Activated CD4-positive, alpha-beta T cell treated with anti-CD3 and anti-CD28 coated beads, Interleukin-2, amount 50 U/mL, for 4 hours (primary cell): Measurements from ENCODE around the gene KAT7.

ENCODE experiments used
- DNase-seq, 2 experiments: peaks; one replicate each; pipeline ENCODE4 v3.0.0-alpha.2; 2020

KAT7 gene

DNA sequence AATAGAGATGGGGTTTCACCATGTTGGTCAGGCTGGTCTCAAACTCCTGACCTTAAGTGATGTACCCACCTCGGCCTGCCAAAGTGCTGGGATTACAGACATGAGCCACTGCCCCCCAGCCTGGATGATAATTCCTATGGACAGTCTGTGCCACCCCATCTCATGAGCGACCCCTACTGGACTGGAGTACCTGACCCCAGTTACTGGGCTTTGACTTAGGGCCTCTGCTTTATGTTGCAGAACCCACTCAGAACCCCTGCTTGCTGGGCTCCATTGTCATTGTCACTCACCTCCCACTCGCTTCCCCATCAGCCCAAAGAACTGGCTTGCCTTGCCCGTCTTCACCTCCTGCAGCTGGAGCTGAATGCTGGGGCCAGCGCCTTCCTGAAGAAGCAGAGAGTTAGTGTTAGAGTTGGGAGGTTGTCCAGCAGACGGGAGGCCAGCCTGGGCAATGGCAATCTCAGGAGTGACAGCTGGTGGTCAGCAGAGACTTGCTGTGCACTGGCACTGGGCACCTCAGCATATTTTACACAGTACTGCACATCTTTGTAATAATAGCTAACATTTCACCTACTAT, 55.4 kb downstream of the KAT7 start:
- DNase-seq, result peak in 1 of 2 experiments; percentile 15

DNA sequence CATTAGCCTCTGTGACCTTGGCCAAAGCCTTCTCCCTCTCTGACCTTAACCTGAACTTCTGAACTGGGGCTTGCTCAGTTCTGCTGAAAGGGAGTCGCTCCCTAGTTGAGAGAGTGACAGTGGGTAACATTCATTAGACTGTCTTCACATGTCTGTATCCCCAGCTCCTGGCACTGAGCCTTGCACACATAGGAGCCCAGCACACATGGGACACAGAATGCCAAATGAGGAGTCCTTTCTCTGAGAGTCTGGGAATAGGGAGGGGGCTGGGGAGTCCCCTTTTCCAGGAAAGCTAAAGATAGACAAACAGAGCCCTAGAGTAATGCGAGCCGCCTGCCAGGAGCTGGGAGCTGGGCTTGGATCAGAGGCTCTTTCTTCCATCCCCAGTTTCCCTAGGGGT, 56.8 kb downstream of the KAT7 start:
- no peak for DNase-seq

DNA sequence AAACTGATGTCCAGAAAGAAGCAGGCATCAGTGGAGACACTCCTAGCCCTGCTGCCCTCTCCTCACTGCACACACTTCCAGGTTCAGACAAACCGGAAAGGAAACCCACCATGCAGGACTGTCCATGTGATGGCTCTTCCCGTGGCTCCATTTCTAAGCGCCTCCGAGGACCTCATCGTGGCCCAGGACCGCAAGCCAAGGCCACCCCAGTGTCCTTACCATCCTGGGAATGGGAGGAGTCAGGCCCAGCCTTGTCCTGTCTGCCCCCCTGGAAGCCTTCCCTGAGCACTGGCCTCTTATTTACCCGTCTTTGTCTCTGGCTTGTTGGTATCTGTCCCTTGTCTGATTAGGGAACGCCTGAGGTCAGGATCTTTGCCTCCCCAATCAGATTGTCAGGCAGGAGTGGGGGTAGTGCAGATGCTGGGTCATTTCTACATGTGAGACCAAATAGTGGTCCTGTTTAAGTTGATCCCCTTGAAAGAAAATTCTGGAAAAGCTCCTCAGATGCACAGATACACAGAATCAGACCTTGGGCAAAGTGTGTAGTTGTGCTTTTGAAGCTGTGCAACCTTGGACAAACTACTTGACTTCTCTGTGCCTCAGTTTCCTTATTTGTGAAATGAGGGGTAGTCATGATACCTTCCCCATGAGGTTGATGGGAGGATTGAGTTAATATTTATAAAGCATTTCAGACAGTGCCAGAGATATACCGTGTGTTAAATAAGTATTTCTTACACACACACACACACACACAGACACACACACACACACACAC, 58.6 kb downstream of the KAT7 start:
- no peak for DNase-seq

DNA sequence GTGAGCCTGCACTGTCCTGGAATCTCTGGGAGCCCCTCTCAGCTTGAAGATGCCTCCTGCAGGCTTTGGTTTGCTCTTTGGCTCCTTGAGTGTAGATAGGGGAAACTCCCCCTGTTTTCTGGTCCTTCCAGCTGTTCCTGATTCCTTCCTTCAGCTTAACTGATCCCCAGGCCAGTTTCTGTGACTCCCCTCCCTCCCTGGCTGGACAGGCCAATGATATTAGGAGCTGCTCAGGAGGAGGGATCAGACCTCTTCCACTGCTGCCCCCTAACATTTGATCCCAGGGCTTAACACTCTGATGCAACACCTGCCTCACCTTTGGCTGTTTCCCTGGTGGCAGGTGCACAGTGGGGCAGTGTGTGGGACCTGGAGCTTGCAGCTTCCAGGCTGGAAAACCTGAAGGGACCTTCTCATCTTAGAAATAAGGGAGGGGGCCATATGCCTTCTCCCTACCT, 59.6 kb downstream of the KAT7 start, which contains the start of gene TAC4:
Gene TAC4, minus strand, starts transcription at position 51 of the 455 bp plus-strand sequence. CDS start 52 bp downstream, outside the sequence.
- DNase-seq, result no peak

DNA sequence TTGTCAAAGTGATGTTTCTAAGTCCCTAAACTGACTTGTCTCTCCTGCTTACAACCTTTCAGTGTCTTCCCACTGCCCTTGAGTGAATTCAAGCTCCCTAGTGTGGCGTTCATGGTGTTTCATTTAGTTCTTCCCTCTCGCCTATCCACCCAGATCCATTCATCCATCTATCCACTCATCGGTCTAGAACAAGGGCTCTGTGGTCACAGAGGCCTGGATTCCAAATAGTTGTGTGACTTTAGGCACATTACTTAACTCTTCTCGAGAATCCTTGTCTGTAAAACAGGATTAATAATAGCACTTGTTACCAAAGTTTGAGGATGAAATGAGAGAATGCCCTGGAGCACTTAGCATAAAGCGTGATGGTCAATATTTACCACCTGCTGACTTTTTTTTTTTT, 60.3 kb downstream of the KAT7 start:
- no peak for DNase-seq

DNA sequence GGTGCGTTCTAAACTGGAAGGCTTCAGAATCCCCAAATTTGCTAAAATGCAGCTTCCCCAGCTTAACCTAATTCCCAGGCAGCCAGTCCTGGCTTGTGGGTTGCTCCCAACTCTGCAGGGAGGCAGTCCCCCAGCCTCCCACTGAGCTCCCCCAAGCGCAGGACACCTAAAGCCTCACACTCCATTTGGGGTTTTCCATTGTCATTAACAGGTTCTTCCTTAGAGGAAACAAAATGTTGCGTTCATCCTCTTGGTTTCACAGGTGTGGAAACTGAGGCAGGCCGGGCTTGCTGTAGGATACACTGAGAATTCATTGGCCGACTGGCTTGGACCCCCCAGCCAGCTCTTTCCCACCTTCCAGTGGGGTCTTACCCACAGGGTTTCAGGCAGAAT, 61.7 kb downstream of the KAT7 start:
- DNase-seq, result no peak

DNA sequence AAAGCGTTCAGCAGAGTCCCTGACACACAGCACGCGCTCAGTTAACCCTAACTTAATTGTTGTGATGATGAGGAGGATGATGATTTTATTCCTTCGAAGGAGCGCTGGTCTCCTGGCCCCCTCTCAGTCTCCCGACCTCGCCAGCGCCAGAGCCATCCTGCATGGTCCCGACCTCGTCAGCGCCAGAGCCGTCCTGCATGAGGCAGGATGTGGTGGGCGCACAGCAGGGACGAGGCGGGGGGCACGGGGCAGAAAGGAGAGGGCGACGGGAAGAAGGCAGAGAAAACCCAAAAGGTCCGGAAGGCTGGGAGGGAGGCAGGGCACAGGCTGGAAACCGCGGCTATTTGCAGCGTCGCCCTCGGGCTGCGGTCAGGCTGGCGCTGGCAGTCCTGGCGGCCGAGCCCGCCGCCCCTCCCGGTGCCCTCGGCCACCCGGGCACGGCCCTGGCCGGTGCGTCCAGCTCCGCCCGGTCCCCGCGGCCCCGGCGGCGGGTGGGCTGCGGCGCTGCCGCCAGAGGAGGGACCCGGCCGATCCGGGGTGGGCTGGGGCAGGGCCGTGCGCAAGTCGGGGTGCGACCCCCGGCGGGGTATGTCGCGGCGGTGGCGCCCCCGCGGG, 62.4 kb downstream of the KAT7 start:
- DNase-seq, result no peak

DNA sequence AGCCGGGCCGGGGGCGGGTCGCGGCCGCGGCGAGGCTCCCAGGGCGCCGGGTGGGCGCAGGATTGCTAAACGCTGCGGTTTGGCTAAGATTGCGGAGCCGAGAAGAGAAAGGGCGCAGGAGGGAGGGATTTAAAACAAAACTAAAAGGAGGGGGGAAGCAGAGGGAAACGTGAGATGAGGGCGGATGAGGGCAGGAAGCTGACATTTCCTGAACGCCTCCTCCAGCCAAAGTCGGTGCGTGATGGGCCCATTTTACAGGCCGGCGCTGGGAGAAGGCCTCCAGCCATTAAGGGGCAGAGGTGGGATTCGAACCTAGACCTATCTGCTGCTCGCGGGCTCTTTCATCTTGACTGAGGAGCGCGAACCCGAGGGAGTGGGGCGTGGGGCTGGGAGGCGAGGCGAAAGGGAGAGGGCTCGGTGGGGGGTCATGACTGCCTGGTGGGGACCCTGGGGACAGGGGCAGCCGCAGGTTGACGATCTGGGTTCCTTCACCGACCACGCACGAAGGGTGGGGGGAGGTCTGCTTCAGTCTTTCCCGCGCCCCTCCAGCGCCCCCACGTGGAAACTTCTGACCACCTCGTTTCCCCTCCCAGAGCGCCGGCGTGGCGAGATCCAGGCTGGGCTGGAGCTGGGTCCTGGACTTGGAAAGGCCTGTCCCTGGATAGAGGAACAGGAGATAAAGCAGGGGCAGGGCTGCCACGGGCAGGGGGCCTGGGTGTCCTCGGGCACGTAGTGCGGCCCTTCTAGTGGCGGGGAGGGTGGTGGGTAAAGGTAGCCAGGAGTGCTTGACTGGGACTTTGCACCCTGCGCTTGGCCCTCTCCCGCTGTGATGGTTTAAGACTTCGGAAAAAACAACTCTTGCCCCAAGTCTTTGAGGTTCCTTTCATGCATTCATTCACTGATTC, 63.2 kb downstream of the KAT7 start:
- DNase-seq, result peak; percentile 65 to 67

DNA sequence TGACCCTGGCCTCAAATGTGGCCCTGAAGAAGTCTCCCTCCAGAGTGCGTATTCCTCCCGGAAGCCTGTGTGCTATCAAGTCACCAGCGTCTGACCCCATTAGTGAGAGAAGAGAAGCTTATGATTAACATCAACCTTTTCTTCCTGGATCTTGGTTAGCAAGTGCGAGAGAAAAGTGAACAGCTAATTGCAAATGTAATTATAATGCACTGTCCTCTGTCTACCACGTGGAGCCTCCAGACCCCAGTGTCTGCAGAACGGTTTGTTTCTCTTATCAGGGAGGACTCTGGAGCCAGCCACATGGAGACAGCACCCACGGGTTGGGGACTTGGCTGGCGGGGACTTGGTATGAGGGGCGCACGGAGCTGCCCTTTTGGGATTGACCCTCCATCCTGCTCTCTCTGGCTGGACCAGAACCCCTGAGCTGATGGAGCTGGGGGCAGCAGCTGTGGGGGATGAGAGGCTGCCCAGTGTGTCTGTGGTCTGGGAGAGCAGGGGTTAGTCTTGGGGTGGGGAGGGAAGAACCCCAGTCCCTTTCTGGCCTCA, 65.1 kb downstream of the KAT7 start:
- no peak for DNase-seq

DNA sequence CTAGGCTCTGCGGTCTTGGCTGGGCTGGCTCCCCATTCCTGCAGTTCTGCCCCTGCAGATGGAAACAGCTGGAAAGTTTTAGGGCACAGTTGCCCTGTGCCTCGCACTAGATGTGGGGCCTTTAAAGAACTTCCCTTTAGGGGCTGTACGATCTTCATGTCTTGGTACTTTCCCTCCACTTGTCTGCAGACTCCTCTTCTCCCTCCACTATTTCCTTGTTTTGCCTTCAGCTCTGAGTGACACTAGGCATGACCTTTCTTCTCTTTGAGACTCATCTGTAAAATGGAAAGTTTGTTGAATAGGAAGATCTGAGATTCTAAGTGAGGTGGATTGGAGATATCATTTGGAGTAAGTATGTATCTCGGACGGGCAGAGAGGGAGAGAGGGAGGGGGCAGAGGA, 65.6 kb downstream of the KAT7 start:
- DNase-seq, result no peak

DNA sequence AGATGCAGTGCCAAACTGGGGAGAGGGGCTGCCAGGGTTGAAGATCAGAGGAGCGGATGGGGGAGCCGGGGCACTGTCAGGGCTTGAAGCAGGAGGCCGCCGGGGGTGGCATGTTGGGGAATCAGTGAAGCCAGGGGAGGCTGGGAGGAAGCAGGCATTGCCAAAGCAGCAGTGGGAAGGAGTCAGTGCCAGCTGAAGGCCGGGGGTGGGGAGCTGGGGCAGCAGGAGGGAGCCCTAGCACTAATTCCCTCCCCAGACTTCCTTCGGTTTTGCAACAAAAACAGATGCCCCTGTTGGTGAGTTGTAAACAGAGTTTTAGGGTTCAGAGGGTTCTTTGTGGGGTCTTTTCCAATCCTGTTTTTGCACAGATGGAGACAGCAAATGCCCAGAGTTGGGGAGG, 70.3 kb downstream of the KAT7 start:
- DNase-seq, result no peak

DNA sequence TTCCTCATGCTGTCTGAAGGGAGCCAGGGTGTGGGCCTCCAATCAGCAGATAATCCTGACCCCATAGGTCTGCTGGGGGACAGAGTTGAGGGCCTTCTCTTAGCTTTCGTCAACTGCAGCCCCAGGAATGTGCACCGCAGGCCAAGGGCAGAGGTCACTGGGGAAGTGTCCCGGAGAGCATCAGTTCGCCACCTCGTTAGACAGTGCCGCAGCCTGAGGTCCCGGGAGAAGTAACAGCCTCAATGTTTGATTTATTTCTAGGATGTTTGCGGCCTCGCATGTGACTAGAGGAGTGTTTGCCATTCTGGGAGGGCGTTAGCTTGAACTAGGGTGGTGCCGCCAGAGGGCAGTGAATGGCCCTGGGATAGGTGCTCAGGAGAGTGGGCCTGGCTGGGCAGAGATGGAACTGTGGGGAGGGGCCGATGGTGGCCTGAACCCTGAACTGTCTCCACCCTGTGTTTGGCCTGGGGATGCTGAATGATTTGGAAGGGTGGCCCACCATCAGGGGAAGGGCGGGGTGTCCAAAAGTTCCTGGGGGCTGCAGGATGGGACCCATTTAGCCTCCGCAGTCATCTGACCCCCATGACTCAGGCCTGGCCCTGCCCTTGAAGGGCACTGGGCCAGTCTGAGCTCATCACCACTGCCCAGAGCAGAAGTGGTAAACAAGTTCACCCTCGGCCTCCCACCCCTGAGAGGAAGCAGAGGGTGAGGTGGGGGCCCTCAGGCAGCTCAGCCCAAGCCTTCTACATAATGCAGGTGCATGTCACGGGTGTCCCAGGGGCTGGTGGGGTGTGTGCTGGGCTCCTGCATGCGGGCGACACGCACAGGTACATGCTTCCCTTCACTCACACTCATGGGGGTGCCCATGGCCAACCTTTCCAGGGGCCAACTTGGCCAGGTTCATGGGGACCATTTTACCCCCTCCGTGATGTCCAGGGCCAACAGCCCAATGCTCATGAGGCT, 71.8 kb downstream of the KAT7 start:
- DNase-seq, result no peak

DNA sequence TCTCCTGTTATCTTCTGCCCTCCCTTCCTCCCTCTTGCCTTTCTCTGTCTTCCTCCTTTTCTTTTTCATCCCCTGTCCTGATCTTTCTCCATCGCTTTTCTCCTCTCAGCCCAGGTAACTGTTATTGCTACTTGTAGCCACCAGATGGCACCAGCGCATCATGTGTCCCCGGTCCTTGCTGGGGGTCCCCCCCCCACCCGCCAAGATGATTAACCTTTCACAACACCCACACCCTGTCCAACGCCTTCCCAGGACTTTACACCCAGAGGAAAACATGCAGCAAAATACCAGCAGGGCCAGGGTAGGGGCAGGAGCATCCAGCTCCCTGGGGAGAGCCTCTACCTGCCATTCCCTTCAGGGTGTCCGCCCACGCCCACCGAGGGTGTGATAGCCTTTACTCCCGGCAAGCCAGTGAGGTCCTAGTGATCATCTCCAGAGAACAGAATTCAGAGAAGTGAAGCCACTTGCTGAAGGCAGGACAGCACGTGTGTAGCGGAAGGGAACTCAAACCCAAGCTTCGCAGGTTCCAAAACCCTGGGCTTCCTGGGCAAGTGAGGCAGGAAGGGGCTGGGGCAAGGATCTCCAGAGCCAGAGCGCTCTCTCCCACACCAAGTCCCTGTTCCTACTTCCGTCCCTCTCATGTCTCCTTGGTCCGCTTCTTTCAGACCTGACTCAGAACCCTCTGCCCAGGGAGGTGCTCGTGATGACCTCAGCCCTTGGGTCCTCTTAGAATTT, 72.8 kb downstream of the KAT7 start:
- peak; percentile 41 to 46 for DNase-seq

DNA sequence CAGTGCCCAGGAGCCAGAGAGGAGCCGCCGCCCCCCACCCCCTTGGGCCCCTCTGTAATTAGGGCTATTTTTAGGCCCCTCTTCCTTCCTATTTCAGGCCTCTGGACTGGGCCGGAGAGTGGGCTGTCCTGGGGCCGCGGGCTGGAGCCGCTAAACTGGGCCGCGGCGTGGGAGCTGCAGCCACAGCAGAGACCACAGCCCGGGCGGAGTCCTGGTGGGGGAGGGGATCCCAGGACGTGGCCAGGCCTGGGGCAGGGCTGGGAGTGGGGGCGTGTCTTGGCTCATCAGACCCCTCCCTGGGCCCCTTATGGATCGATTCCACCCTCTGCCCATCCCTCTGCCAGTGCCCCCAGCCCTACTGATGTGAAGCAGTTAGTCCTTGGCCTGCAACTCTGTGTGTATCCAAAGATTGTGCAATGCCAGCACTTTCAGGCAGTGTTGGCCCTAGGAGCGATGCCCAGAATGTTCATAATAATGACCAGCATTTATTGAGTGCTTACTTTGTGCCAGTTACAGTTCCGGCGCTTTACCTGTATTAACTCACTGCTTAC, 74.4 kb downstream of the KAT7 start:
- no peak for DNase-seq

DNA sequence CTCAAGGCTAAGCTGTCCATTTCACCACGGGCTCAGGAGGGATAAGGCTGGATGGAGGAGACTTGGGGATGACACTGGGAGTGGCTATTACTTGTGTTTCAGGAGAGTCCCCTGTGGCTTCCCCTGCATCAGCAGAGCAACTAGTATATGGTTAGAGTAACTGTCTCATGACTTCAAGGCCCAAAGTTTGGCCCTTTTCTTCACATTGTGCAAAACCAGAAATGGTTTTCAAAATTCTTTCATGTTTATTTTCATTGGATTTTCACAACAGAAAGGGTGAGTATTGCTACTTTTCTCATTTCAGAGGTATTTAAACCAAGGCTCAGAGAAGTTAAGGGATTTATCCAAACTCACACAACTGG, 77.5 kb downstream of the KAT7 start:
- DNase-seq, result no peak

DNA sequence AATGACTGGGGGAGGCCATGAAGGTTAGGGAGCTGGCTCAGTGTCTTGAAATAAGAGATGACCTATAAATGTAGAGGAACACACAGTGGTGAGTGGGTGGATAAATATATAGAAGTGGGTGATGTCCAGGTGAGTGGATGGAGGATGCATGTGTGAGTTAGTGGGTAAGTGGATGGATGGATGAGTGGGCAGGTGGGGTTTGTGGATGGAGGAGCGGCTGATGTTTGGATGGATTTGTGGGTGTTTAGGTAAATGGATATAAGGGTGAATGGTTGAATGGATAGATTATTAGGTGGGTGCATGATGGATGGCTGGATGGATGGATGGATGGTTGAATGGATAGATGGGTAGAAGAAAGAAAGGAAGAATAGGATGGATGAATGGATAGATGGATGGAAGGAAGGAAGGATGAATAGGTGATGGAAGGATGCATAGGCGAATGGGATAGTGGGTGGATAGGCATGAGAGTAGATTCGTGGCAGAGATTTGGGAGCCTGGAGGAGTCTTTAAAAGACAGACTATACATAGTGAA, 78.5 kb downstream of the KAT7 start:
- DNase-seq, result no peak

DNA sequence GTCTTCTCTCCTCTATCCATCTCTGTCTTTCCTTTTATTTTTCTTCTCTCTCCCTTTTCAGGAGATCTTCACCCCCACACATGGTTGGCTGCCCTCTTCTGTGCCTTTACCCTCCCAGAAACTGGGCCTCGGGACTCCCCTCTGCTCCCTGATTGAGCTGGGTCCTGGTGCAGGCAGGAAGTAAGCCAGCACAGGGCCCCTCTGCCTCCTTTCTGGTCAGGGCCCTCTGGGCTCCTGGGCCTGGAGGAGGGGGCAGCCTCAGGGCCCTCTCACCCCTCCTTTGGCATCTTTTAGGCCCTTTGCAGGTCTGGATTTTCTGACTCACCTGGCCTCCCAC, 80.5 kb downstream of the KAT7 start:
- DNase-seq, result no peak

DNA sequence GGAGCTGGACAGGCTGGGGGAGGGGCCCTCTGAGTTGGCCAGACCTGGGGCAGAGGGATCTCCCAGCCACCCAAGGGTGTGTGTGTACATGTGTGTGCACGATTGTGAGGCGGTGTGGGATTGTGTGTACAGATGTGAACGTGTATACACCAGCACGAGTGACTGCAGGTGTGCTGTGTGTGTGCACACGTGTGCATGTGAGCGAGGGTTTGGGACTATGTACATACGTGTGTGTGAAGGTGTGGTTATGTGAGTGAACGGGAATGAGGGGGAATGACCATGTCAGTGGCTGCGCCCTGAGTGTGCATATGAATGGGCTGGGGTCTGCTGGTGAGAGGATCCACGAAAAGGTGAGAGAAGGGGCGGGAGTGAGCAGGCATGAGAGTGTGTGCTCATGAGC, 81.8 kb downstream of the KAT7 start:
- DNase-seq, result no peak

DNA sequence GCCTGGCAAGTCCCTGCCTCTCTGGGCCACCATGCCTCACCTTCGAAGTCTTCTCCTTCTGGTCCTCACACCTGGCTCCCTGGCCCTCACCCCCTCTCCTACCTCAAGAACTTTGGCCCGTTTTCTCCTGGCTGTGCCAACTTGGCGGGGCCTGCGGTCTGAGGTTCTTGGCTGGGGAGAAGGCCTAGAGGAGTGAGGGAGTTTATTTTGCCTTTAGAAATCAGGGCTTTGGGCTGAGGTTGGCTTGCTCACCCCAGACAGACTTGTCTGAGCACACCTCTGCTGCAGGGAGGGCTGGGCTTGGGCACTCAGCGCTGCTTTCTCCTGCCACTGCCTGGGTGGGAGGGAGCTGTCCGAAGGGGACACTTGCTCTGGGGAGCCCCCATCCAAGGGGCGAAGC, 82.7 kb downstream of the KAT7 start:
- no peak for DNase-seq

DNA sequence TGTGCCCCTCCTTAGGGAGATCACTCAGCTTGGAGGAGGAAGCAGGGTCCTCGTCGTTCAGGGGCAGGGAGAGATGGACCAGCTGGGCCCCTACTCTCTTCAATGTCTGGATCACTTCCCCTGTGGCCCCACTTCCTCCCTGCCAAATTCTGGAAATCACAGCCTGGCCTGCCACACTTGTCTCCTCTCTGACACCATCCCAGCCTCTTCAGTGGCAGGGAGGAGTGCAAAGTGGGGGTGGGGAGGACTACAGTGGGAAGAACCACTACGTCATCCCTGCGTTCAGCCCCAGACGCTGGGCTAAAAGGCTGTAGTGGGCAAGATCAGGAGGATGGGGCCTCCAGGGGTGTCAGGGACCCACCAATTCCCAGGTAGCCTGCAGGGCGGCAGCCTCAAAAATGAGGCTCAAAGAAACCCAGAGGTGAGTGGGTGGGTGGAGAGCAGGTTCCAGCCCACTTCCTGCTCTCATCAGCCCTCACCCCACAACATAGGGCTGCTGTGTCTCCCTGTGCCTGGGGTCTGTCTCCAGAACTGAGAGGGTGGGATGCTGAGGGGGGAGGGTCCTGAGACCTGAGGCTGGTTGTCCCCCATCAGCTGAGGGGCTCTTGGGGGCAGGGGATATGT, 84.4 kb downstream of the KAT7 start:
- no peak for DNase-seq
